Umbilical cord (tissue), 2 donors: Measurements from ENCODE around the gene HPSE2. TPM values are rescaled to one million over a fixed set of nuclear protein-coding genes. Genes with fewer than 3 reads are reported as not detected.

Source experiments
- DNase-seq: peaks from one replicate; pipeline ENCODE4 v3.0.0-alpha.2; 2015; ENCODE audit warnings: low spot score
- total RNA-seq: library from RNA; depleted of rRNA; stranded (reverse); fragments of >200 nt; gene quantifications from one replicate; pipeline ENCODE4 v1.2.3, GENCODE V29; 2014; ENCODE audit warnings: low replicate concordance; ENCODE audit not compliant: insufficient read depth

Gene HPSE2
- total RNA-seq, 1 donor from 2014 or later = 18.8 TPM

- DNase-seq = no peak
Observed at GRCh38 chr10:98623176-98623575, 612.5 kb downstream of the HPSE2 start.

- DNase-seq = no peak
Observed at GRCh38 chr10:98621630-98622029, 614.0 kb downstream of the HPSE2 start.

DNA sequence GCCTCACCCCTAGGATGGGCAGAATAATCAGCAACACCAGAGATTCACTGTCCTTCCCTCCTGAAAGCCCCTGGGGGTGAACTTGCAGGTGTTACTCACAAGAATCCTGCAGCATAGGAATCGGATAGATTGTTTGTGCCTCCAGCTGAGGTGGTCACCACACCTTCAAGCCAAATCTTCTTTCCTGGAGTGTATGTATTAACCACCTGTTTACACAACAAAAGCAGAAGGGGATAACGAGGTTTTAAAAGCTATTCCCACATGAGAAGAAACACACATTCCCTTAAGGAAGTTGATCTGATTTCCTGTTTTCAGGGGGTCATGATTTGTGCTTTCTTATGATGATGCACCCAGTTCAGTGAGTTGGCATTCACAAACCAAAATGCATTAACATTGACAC lies 615.1 kb downstream of the HPSE2 start:
- DNase-seq = no peak

DNA sequence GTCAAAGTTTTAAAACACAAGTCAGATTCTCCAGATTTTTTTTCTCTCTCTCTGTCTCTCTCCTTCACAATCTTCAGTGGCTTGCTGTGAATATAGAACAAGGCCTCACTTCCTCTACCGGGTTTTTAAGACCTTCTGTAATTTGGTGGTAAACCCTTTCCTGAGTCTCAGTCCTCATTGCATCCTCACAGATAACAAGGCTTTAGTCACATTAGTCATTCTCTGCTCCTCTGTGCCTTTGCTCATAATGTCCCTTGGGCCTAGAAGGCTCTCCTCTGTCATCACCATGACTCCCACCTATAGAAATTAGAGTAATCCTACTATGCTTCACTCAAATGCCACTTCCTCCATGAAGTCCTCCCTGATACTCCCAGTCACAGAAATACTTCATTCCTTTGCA lies 616.2 kb downstream of the HPSE2 start:
- DNase-seq = no peak

DNA sequence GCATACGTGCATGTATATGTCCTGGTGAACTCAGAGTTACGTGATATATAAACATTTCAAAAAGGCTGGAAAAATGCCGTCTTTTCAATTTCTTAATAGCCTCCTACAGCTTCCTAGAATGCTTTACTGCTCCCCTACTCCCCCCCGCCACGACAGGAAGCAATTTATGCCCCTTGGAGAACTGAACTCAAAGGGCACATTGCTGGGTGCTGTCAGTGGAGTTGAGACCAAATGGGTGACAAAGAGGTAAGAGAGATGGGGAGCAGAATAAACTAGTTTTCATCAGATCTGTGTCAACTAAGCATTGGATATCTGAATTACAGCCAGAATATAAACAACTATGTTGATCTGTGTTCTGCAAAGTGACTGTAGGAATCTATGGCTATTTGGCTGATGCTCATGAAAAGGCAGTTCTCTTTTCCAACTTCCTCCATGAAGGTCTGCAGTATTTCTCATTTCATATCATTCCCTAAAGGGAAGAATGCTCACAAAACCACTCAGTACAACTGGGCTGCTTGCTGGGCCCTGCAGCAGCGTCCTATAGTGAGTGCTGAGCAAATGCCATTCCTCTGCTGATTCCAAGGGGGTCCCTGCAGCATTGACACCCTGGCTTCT lies 617.6 kb downstream of the HPSE2 start:
- DNase-seq = no peak

DNA sequence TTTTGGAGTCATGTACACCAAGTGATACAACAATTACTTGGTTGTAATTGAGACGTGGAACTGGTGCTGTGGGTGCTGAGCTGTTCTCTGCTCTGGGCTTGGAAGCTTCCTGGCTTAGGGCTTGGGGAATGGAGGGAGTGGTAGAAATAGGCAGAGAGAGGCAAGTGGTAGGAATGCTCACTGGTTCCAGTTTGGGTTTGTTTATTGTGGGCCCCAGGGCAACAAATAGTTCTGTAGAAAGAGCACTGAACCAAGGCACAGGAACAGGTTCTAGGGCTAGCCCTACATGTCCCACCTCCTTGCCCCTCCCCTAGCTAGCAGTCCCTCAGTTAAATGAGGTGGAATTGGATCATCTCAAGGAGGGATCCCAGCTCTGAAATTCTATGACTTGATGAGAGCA lies 622.2 kb downstream of the HPSE2 start:
- DNase-seq = no peak

GRCh38 chr10:98611436-98611835 lies 624.2 kb downstream of the HPSE2 start:
- DNase-seq = peak; percentile 63

DNA sequence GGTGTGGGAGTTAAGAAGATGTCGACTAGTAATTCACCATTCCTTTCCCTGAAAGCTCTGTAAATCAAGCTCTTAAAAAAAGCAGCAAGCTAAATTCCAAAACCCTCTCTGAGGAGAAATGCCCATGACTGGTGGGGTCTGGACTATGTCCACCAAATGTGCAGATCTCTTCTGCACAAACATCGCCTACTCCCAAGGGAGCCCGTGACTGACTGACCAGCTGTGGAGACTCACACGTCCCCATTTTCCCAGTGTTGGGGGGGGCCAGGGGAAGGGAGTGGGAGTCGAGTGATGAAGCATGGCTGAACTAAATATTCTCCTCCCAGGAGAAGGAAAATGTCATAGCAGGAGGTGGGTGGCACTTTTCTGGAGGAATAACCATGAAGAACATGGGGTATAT lies 624.8 kb downstream of the HPSE2 start:
- peak; percentile 80 for DNase-seq

- DNase-seq = no peak
Observed at GRCh38 chr10:98610301-98610700, 625.4 kb downstream of the HPSE2 start.

- DNase-seq = no peak
Observed at GRCh38 chr10:98609265-98609664, 626.4 kb downstream of the HPSE2 start.

DNA sequence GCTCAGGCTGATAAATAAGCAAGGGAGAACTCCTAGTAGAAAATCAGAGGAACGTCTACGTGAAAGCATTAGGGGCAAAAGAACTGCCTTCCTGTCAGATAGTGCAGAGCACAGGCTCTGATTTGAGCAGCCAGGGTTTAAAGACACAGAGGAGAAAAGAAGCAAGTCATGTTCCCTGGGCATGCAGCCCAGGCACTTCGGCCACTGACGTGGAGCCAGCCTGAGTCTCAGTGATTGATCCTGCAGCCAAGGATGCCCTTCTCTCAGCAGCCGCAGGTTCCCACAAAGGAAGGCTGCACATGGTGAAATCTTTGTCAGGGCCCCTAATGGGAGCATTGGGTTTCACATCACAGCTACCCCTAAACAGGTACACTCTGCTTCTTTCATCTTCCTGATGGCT lies 627.2 kb downstream of the HPSE2 start:
- peak; percentile 35 for DNase-seq

GRCh38 chr10:98602224-98602623 lies 633.4 kb downstream of the HPSE2 start:
- DNase-seq = no peak

- DNase-seq = no peak
Observed at GRCh38 chr10:98599032-98599610, 636.5 kb downstream of the HPSE2 start.

- DNase-seq = no peak
Observed at GRCh38 chr10:98596404-98596803, 639.2 kb downstream of the HPSE2 start.

GRCh38 chr10:98589691-98590090 lies 646.0 kb downstream of the HPSE2 start:
- no peak for DNase-seq

DNA sequence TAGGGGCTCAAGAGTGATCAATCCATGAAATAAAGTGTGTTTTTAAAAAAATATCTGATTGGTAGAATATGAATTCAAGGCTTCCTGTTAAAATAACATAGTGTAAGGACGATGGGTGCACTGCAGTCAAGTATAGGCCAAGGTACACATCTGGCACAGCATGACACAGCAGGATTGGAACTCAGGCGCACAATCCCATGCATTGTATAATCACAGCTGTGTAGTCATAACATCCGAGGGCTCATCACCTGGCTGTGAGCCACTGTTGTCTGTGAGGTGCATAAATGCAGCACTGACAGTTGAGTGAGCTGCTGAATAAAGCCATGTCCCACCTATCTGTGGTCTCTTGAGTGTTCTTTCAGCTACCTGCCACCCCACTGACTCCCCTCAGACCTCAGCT lies 646.6 kb downstream of the HPSE2 start:
- DNase-seq = no peak

- peak; percentile 59 for DNase-seq
Observed at GRCh38 chr10:98587156-98587837, 648.4 kb downstream of the HPSE2 start.

DNA sequence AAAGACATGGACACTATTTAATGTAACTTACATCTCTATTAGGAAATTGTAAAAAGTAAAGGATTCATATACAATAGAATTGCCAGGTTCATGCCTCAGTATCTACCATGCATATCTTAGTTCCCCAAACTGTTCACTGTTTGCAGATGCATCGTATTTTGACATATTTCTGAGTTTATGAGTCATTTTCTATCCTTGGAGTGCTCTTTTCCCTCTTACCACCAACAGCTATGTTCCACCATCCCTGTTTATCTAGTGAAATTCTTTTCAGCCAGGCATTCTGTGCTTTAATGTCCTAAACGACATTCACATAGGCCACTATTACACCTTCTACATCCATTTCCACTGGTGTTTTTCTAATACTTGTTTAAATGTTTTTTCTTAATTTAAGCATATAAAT lies 649.6 kb downstream of the HPSE2 start:
- no peak for DNase-seq

- no peak for DNase-seq
Observed at GRCh38 chr10:98582363-98582762, 653.3 kb downstream of the HPSE2 start.

DNA sequence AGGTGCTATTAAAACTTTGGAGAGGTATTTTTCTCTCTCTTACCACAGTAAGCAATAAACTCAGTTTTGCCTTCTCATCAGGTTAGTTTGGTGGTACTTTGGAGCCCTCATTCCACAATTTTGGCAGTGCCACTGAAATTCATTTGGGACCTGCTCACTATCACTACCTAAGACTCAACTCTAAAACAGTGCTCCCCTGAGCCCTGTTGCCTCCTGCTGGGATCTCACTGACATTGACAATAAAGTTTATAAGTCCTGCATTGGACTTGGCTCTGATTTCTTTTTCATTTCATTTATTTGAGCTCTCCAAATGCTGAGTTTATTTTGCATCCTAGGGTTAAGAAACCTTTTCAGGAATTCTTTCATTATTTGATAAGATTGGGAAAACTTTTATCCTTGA lies 658.1 kb downstream of the HPSE2 start:
- no peak for DNase-seq

DNA sequence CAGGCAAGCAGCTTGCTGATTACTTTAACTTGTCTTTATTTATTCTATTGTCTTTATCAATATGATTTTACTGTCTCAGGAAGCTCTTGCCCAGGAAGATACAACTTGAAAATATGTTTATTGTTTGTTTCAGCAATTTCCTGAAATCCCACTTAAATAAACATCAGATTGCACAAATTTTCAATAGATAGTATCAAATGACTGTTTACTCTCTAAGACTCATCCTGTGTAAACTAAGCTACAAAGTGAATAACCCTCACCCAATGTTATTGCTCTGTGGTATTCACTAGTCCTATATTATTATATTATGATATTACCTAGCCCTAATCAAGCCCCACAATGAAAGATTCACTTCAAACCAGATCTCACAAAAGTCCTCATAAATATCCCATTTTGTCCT lies 658.5 kb downstream of the HPSE2 start:
- DNase-seq = no peak

DNA sequence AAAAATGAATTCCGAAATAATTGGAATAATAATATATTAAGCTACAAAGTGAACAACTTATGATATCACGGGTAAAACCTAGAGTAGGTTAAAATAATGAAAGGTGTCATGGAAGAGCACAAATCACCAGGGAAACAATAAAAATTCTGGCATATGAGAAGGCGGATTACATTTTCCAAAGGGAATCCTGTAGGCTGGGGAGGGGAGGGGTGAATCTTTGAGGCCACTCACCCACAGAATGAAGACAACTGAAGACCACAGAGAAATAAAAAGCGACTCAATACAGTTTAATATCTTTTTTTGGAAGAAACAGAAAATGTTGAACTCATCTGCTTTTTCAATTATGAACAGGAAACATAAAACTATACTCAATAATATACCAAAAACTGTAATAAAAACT lies 659.6 kb downstream of the HPSE2 start:
- no peak for DNase-seq

- DNase-seq = no peak
Observed at GRCh38 chr10:98572594-98572993, 663.1 kb downstream of the HPSE2 start.
